ENCODE measurements around the gene TRIM26.

The TRIM26 gene

DNA sequence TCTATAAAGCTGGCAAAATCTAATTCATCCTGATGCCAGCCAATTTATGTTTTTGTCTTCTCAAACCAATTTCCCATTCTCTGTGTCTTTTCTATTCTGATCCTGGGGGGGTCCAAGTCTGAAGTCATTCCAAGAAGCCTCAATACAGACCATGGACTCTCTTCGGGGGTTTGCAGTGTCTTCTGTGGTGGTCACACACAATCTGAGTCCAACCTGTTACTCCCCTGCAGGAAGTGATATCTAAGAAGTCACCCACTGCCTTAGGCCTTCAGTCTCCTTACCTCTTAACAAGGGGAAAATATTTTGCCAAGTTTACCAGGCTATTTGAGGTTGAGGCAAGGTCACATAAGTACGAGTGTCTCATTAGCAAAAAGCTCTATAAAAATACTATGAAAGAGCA, 1.9 kb downstream of the TRIM26 start:
- no peak for DNase-seq (ENCODE audit: low read depth, low spot score)

DNA sequence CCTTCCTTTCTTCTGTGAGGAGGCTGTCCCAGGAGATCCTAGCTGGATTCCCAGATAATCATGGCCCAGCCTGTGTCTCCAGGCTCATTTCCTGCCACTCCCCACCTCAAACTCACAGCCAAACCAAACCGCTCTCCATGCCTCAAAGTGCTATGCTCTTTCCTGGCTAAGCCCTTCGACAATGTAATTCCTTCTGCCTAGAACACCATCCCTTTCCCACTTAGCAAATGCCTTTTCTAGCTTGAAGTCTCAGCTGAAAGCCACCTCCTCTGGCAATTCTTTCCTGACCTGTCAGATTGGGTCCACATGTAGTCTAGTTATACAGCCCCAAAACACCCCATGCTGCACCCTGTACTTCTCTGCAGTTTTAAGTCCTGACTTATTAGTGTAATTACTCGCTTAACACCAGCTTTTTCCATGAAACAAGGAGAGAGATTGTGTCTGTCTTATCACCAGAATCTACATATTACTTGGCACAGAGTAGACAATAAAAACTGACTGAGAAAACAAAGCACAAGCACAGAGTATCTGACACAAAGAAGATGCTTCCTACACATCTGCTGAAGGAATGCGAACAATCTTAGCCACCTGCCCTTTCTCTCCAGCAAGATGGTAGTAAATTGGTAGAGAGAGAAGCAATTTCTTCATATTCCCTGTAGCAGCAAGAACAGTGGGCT, 5.4 kb downstream of the TRIM26 start:
- DNase-seq (ENCODE audit: low read depth, low spot score): no peak

DNA sequence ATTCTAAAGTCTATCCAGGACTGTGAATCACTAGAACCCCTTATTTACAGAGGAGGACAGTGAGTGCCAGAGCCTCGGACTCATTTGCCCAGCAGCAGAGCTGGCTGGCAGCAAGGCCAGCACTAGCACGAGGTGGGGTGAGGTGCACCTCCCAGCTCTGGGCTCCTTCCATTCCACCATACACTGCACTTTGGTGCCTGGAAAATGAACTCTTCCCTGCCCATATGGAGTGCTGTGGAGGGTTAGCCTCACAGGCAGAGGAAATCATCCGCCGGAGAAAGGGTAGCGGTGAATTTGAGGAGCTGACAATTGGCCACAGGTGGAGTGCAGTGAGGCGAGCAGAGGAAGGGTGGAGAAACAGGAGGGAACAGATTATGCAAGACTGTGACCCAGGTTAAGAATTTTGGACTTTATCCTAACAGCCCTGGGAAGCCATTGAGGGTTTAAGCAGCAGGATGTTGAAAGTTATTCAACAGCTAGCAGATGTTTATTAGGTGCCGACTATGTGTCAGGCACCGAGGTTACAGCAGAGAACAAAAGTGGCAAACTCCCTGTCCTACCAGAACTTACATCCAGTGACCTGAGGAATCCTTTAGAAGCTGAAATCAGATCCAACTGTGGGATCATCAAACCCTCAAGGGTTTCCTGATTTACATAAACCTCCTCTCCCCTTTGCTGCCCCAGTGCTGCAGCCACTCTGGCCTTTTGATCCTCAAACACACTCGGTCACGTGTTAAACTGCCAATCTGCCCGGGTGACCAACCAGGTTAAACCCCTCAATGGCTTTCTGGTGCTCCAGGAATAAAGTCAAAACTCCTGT, 6.2 kb downstream of the TRIM26 start:
- DNase-seq (ENCODE audit: low read depth, low spot score): no peak

DNA sequence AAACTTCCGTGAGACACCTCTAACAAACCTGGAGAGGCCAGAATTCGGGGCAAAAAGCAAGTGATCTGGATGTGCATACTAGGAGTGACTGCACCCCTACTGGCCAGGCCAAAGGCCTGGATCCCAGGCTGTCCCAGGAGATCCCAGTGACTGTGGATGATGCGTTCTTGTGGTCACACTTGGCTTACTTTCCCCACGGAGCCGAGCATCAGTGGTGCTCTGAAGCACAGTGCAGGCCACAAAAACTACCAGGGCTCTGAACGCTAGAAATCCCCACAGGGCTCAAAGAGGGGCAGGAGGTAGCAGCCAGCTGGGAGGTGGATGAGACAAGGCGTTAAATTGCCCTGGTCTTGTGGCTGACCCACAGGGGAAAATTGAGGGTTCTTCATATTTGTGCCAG, 7.1 kb downstream of the TRIM26 start:
- no peak for DNase-seq (ENCODE audit: low read depth, low spot score)

- no peak for DNase-seq (ENCODE audit: low read depth, low spot score)
Measured at GRCh38 chr6:30204116-30204515, 9.1 kb downstream of the TRIM26 start.

GRCh38 chr6:30202366-30202765, 10.8 kb downstream of the TRIM26 start:
- DNase-seq (ENCODE audit: low read depth, low spot score): no peak

DNA sequence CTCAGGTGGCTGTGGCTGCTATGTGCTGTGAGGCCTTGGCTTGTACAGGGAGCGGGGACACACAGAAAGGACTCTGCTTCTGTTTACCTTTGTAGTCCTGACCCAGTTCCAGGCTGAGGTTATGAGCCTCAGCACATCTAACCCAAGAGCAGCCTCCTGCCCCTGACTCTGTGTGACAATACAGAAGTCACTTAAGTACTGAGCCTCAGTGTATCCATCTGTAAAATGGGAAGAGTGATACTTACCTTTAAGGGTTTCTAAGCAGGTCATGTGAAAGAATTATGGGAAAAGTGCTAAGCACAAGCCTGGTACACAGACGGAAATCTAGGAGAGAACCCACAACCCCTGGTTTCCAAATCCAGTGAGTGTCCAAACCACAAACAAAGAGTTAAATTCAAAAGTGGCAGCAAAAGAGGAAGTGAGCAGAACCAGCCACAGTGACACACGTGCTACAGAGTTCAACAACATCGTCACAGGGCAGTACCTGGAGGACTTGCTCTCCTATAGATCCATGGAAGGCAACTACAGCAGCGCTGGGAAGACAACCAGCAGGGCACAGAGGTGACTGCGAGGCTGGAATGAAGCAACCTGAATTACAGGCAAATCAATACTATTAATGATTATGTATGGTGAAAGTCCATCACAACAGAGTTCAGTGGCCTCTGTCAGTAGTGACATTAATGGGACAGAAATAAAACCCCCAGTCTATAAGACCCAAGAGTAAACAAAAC, 12.5 kb downstream of the TRIM26 start:
- DNase-seq (ENCODE audit: low read depth, low spot score): no peak

- no peak for DNase-seq (ENCODE audit: low read depth, low spot score)
Measured at GRCh38 chr6:30198166-30199084, 14.8 kb downstream of the TRIM26 start.

DNA sequence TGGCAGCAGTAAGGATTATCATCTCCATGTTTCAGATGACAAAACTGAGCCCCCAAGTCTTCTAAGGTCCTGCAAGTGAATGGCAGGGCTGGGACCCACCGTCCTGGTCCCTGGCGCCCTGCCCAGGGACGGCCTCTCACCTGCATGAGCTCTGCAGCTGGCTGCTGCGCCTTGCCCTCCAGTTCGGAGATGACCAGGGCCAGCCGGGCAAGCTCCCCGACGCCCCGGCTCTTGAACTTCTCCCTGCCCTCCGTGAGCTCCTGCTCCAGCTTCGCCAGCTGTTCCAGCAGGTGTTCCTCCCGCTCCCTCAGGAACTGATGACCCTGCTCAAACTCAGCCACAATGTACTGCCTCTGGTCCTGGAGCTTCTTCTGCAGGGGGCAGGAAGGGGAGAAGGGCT, 16.8 kb downstream of the TRIM26 start:
- DNase-seq (ENCODE audit: low read depth, low spot score): no peak

- no peak for DNase-seq (ENCODE audit: low read depth, low spot score)
Measured at GRCh38 chr6:30195951-30196350, 17.3 kb downstream of the TRIM26 start.

- no peak for DNase-seq (ENCODE audit: low read depth, low spot score)
Measured at GRCh38 chr6:30194797-30195690, 18.2 kb downstream of the TRIM26 start.

DNA sequence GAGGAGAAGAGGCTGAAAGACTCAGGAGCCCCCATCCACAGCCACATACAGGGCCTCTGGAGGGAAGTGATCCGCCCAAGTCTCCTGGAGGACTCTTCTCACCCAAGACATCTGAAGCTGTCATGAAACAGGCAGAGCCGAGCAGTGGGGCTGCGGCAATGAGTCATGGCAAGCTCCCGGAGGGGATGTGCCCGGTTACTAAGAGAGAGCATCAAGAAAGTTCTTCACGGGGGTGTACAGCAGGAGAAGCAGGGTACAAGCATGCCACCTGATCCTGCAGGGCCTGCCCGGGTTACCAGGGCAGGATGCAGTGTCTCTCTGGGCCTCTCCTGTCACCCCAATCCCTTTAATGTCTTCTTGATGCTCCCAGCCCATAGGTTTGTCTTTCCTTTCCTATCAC, 21.1 kb downstream of the TRIM26 start:
- no peak for DNase-seq (ENCODE audit: low read depth, low spot score)

DNA sequence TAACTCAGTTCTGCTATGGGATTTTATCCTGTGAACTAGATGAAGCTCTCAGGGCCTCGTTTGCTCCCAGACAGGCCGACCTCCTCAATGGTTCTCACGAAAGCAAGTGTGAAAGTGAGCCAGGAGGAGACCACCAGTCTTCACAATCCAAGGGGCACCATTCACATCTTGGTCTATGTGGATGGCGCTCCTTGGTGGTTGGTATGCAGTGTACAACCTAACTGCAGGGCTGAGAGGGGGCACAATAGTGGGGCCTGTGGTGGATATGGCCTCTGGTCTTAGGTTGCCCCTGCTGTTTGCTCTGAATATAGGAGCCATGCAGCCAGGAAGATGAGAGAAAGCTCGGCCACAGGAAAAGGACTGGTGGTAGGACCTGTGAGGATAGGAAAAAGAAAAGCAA, 24.7 kb downstream of the TRIM26 start:
- DNase-seq (ENCODE audit: low read depth, low spot score): no peak

DNA sequence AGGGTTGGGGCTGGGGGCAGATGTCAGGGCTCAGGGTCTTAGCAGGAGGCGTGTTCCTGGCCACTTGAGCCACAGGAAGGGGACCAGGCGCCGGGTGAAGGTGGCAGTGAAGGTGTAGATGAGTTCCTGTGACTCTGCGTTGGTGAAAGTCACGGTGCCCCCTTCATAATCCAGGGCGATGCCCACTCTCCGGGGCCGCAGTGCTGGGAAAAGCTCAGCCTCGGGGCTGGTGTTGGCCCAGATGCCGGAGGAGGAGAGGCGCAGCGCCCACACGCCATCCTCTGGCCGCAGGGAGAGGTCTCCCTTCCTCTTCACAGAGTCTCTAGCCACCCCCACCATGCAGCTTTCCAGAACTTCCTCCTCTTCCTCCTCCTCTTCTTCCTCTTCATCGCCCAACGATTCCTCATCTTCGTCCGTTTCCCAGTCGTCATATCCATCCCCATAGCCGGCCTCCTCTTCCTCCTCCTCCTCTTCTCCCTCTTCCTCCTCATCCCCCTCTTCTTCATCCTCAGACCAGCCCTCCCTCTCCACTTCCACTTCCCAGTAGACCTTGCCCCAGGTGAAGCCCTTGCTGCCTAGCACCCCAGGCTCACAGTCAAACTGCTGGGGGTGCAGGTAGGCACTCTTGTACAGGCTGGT, 27.2 kb downstream of the TRIM26 start:
- DNase-seq (ENCODE audit: low read depth, low spot score): no peak

DNA sequence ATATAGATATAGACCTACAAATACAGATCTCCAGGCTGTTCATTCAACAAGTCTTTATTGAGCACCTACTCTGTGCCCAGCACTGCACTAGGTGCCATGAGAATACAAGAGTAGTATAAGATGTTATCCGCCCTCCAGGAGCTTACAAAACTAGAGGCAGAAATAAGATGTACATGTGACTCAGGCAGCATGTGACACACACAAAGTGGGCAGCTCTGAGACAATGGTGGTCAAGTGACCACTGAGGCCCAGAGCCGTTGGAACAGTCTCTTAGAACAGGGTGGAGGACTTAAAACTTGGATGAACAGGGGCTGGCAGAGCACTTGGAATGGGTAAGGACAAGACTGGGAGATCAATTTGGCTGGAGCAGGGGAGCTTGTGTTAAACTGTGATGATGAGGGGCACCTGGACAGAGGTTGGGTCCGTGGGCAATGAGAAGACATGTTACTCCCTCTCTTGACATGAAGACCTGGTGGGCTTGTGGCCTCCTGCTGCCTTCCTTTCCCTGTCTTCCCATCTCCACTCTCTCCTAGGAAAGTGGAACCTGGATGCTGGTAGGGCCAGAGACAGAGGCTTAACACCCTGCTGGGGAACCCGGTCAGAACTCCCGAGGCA, 28.7 kb downstream of the TRIM26 start:
- DNase-seq (ENCODE audit: low read depth, low spot score): no peak

- no peak for DNase-seq (ENCODE audit: low read depth, low spot score)
Measured at GRCh38 chr6:30180145-30180544, 33.1 kb downstream of the TRIM26 start.

GRCh38 chr6:30178837-30179236, 34.4 kb downstream of the TRIM26 start:
- DNase-seq (ENCODE audit: low read depth, low spot score): no peak

GRCh38 chr6:30175765-30176164, 37.4 kb downstream of the TRIM26 start:
- no peak for DNase-seq (ENCODE audit: low read depth, low spot score)

- no peak for DNase-seq (ENCODE audit: low read depth, low spot score)
Measured at GRCh38 chr6:30172681-30173080, 40.5 kb downstream of the TRIM26 start.

All from smooth muscle cell of the brain vasculature (primary cell).